Stimulated activated CD8-positive, alpha-beta memory T cell treated with anti-CD3 and anti-CD28 coated beads, Interleukin-7, amount 100 ng/mL, for 24 hours (primary cell): Measurements from ENCODE around the gene CDH13.

Source experiments
- DNase-seq: peaks from one replicate; pipeline ENCODE4 v3.0.0-alpha.2; 2020; ENCODE audit warnings: low read depth

CDH13 gene

DNA sequence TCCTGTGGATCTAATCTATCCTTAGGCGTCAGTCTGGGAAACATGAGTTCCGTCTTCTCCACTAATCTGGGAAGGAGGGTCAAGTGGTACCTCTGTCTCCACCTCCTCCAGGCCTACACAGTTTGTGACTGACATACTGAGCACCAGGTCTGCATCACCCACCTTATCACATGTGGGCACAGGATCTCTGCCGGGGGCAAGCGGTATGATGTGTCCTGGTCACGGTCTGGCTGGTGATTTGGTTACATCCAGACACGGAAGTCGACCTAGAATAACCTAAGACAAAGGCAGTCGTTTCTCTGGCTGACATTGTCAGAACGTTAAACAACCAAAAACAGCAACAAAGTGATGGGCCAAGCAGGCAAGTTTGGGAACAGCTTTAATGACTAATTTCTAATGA lies 1098.5 kb downstream of the CDH13 start:
- DNase-seq = no peak

DNA sequence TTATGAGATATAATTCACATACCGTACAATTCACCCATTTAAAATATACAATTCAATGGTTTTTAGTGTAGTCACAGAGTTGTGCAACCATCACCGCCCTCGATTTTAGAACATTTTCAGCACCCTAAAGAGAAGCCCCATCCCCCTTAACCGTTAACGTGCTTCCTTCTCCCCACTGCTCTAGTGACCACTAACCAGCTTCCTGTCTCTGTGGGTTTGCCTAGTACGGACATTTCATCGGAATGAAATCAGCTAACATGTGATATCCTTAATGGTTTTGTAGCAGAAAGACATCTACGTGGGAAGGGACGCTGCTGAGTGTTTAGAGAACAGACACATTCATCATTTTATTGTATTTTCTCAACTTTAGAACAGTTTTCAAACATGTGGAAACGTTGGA lies 1100.2 kb downstream of the CDH13 start:
- DNase-seq = no peak

GRCh38 chr16:83727751-83728352 lies 1101.1 kb downstream of the CDH13 start:
- no peak for DNase-seq

DNA sequence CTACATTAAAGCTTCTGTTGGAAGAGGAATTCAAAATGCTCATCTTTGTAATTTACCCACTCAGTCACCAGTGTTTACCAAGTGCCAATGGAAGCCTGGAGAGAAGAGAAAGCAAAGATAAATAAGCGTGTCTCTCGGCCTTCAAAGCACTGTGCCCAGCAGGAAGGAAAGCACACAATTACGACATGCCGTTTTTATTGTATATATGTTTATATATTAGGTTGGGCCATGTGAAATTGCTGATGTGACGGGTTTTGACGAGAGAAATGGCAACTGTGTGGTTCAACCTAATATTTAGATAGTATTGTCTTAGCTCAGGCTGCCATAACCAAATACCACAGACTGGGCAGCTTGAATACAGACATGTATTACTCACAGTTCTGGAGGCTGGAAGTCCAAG lies 1101.7 kb downstream of the CDH13 start:
- DNase-seq = no peak

DNA sequence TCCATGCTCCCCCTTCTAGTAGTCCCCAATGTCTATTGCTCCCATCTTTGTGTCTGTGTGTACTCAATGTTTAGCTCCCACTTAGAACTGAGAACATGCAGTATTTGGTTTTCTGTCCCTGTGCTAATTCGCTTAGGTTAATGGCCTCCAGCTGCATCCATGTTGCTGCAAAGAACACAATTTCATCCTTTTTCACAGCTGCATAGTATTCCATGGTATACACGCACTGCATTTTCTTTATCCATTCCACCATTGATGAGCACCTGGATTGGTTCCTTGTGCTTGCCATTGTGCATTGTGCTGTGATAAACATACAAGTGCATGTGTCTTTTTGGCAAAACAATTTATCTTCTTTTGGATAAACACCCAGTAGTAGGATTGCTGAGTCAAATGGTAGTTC lies 1104.0 kb downstream of the CDH13 start:
- no peak for DNase-seq

- DNase-seq = no peak
These were observed 1105.8 kb downstream of the CDH13 start for GRCh38 chr16:83732536-83732935.

DNA sequence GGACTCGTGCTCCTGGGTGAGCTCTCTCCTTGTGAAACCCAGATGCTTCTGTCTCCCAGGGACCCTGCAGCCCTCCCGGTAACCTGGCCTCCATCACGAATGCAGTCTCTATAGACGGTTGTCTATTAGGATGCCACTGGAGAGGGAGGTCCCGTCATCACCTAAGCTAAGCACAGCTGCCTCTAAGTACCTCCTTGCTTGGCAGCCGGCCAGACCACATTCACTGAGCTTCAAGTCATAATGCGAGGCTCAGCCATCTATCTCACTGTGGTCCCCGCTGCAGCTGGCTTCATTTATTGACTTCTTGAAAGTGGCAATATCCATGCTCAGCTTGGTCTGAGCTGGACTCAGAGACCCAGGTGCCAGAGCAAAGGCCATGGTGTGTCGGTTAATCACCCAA lies 1106.5 kb downstream of the CDH13 start:
- no peak for DNase-seq

- no peak for DNase-seq
These were observed 1107.4 kb downstream of the CDH13 start for GRCh38 chr16:83734136-83734535.

DNA sequence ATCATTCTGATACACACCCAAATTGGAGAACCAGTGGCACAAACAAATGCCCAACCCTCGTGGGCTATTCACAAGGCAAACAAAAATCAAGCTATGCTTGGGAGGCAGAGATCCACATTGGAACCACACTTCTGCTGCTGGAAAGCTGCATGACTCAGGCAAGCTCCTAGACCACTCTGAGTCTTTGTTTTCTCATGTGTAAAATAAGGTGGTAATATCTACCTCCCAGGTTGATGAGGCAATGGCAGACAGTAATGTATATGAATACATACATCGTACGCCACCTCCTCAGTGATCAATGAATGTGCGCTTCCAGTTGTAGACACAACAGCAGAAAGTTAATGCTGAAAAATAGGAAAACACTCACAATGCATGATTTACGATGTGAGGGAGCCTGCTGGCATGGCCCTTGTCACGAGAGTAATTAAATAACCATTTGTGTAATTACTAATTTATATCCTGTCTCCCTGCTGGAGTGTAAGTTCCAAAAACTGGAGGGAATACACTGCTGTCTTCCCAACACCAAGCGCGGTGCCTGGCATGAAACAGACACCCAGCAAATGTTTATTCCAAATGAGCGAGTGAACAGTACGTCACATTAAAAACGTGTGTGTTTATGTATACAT lies 1111.1 kb downstream of the CDH13 start:
- DNase-seq = no peak

- no peak for DNase-seq
These were observed 1112.2 kb downstream of the CDH13 start for GRCh38 chr16:83738923-83739503.

DNA sequence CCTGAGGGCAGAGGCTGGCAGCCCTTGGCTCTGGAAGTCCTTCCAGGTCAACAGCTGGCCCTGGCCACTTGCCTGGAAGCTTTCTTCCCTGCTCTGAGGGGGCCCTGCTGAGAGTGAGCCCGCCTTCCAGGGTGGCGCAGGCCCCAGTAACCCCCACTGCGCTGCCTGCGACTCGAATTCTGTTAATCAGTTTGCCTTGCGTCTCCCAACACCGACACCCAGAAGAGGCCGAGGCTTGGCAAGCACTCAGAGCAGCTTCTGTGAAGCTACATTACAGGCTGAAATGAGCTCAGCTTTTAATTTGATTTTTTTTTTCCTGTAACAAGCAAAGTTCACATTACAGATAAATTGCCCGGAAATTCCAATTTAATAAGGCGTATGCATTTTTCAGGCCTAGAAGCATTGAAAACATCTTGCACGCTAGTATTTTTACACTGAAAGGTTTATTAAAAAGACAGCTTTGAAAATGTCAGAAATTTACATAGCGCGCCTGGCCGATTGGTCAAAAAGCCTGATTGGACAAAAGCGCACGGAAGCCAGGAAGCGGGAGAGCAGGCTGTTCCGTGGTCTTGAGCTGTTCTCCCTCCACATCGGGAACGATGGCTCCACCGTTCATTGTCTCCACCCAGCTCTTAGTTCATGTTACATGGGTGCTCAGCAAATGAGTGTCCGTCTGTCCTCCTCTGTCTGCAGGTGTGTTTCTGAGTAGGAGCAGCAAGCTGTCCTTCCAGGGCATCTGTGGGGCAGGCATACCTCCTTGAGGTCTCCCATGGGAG lies 1115.5 kb downstream of the CDH13 start:
- no peak for DNase-seq

DNA sequence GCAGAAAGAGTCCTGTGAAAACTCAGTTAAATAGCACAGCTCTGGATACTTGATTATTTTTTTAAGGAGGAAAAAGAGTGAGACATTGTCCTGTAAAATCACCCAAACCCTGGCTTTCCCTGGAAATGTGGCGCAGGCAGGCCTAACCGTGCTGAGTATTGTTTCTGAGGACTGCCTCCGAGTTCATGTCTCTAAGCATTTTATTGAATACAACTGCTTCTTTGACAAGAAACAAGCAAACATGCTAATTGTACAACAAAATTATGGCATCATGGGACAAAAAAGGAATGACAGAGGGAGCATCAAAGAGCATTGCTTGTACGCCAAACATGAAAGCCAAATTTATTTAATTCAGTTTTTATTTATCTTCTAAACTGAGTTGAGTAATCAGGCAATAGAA lies 1116.5 kb downstream of the CDH13 start:
- DNase-seq = no peak

DNA sequence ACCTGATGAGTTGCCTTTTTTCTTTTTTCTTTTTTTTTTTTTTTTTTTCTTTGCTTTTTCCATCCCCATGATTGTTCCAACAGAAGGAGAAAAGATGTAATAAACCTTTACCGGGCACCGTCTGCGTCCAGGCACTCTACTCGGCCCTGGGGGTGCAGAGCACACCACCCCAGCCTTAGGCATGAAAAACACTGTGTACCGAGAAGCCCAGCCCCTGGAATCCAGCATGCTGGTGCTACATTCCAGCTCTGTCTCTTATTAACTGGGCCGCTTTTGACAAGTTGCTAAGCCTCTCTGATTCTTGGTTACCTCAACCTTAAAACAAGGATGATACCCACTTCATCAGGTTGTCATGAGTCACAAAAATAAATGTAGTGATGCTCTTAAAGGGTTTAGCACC lies 1117.0 kb downstream of the CDH13 start:
- no peak for DNase-seq

- no peak for DNase-seq
These were observed 1117.7 kb downstream of the CDH13 start for GRCh38 chr16:83744441-83744981.

DNA sequence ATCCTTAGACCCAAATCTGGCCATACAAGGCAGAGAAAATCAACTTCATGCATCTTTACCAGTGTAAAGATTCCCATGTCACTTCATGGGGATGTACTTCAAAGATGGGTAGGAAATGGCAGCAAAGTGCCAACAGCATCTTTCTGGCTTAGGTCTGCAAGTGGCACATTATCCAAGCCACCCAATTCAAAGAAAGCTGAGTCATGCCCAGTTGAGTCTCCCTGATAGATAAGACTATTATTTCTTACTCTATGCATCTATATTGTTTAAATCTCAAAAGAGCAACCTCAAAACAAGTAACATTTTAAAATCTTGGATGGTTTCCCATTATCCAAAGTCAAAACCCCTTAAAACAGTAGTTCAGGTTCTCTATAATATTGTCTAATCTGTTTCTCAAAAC lies 1119.8 kb downstream of the CDH13 start:
- DNase-seq = no peak

GRCh38 chr16:83747936-83748335 lies 1121.2 kb downstream of the CDH13 start:
- no peak for DNase-seq

DNA sequence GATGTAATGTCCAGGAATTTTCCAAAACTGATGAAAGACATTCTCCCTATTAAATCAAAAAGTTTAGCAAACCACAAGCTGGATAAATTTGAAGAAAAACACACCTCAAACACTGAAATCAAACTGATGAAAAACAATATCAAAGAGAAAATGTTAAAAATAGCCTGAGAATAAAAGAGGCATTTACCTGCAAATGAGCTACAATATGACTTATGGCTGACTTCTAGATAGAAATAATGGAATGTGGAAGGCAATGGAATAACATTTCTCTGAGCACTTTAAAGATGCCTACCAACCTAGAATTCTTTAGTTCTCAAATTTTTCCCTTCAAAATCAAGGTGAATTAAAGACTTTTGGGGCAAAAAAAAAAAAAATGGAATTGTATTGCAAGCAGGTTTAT lies 1128.6 kb downstream of the CDH13 start:
- DNase-seq = no peak

GRCh38 chr16:83762141-83762991 lies 1135.6 kb downstream of the CDH13 start:
- DNase-seq = no peak

DNA sequence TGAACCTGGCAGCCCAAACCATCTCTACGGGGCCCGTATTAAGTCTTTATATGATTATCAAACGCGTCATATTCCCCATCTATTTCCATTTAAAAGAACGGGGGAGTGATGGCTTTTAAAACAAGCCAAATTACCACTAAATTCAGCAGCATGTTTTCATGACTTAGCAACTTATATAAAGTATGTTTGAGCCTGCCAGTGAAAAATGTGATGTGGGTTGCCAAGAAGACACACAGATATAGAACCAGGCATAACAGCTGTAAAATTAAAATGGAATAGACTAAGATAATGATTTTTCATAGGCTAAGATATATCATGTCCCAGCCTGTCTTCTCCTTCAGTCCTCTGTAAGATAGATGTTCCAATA lies 1136.2 kb downstream of the CDH13 start:
- DNase-seq = no peak

DNA sequence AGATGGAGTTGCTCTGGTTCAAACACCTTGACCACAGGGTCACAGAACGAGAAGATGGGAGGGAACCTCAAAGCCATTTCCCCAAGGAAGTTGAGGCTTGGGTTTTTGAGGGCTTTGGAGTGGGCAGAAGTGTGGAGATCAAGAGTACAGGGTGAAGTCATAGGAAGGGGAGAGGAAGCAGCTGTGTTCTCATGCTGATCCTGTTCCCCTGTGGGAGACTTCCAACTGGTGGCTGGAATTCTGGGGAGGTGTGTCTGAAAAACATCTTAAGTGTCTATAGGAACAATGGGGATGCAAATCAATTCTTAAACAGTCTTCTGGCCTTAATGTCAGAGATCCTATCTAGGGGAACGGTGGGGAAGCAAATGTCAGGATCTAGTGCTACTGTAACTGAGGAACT lies 1142.2 kb downstream of the CDH13 start:
- DNase-seq = no peak

- DNase-seq = no peak
These were observed 1142.7 kb downstream of the CDH13 start for GRCh38 chr16:83769397-83770008.
